ENCODE results near the gene ANKRD13C. TPM values are rescaled to one million over a fixed set of nuclear protein-coding genes. Genes with fewer than 3 reads are reported as not detected.
"Not testable (repeated sequence)": the region's sequence is repeated elsewhere in the genome, so short reads cannot be mapped to it uniquely, and the experiment has no call there.

The ANKRD13C gene
- total RNA-seq, 3 donors from 2014 or later: 20.8 to 29.9 (median 28.5) TPM

- Histone ChIP-seq H3K27ac (peak overlapping the region in 1 of 2 donors; percentile 14), H3K9me3 (no peaks in the 10 kb centered on the region), H3K4me1 (peaks cover 0 to 1% of the 10 kb centered on the region in 2 donors), H3K36me3 (no peaks in the 10 kb centered on the region), H3K4me3 (peak overlapping the region in 1 of 3 donors; percentile 90), H3K27me3 (no peaks in the 10 kb centered on the region)
- DNase-seq (ENCODE audit: low spot score in 2 of 2): no peak
- intact Hi-C loops (cut with DNase I; ENCODE audit: low total_unique reads): no loop called here
- TF ChIP-seq, protein P1, sequence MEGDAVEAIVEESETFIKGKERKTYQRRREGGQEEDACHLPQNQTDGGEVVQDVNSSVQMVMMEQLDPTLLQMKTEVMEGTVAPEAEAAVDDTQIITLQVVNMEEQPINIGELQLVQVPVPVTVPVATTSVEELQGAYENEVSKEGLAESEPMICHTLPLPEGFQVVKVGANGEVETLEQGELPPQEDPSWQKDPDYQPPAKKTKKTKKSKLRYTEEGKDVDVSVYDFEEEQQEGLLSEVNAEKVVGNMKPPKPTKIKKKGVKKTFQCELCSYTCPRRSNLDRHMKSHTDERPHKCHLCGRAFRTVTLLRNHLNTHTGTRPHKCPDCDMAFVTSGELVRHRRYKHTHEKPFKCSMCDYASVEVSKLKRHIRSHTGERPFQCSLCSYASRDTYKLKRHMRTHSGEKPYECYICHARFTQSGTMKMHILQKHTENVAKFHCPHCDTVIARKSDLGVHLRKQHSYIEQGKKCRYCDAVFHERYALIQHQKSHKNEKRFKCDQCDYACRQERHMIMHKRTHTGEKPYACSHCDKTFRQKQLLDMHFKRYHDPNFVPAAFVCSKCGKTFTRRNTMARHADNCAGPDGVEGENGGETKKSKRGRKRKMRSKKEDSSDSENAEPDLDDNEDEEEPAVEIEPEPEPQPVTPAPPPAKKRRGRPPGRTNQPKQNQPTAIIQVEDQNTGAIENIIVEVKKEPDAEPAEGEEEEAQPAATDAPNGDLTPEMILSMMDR (IDR thresholded peaks at IDR 0.05): no peak
- no peak for TF ChIP-seq POLR2AphosphoS5 (IDR thresholded peaks at IDR 0.05)
- TF ChIP-seq POLR2A (IDR thresholded peaks at IDR 0.05): no peak
Observed at GRCh38 chr1:70355920-70356319, 1.4 kb upstream of the ANKRD13C start.

GRCh38 chr1:70355111-70355407, 537 bp upstream of the ANKRD13C start:
- DNase-seq (ENCODE audit: low spot score in 2 of 2): no peak
- no peaks in the 10 kb centered on the region for H3K27me3 ChIP-seq
- TF ChIP-seq, protein P1 (IDR thresholded peaks at IDR 0.05): no peak
- TF ChIP-seq POLR2A (IDR thresholded peaks at IDR 0.05) (no peak), POLR2AphosphoS5 (IDR thresholded peaks at IDR 0.05) (no peak)
- H3K27ac ChIP-seq: peak overlapping the region; percentile 89 to 94
- no peaks in the 10 kb centered on the region for H3K9me3 ChIP-seq
- no peaks in the 10 kb centered on the region for H3K36me3 ChIP-seq
- peaks cover 0 to 4% of the 10 kb centered on the region in 2 donors for H3K4me1 ChIP-seq
- H3K4me3 ChIP-seq: peak overlapping the region; percentile 74 to 94 (median 90)
- intact Hi-C loops (cut with DNase I; ENCODE audit: low total_unique reads): no loop called here

DNA sequence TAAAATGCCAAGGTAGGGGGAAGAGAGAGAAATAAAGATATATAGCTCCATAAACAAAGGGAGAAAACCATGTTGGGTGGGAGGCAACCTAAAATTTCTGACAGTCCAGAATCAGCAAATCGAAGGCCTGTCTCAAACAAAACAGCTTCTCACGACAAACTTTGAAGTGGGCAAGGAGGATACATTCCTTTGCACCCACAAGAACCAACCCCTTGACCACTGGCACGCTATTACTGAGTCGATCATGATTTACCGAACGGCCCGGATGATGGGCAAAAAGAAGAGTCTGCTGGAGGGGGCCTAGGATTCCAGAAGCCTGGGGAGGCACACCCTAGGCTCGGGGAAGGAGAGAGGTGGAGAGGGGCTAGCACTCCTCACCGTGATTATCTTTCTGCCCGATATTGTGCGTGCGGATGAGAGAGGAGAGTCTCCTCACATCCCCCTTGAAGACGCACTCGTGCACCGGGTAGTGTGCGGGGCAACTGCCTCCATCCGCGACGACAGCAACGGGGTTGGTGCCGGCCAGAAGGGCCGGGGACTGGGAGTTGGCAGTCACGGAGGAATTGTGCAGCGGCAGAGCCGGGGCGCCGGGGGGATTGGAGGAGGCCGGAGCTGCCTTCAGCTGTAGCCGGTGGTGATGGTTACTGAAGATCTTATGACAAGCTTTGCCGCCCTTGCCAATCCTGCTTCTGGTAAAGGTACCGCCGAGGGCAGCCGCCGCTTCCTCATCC, 756 bp downstream of the ANKRD13C start:
- peak overlapping the region; percentile 74 to 94 (median 90) for H3K4me3 ChIP-seq
- intact Hi-C loops (cut with DNase I; ENCODE audit: low total_unique reads): no loop called here
- peaks cover 0 to 4% of the 10 kb centered on the region in 2 donors for H3K4me1 ChIP-seq
- H3K36me3 ChIP-seq: no peaks in the 10 kb centered on the region
- DNase-seq (ENCODE audit: low spot score in 2 of 2): no peak
- no peaks in the 10 kb centered on the region for H3K27me3 ChIP-seq
- H3K9me3 ChIP-seq: no peaks in the 10 kb centered on the region
- TF ChIP-seq POLR2A (IDR thresholded peaks at IDR 0.05): no peak
- no peak for TF ChIP-seq POLR2AphosphoS5 (IDR thresholded peaks at IDR 0.05)
- TF ChIP-seq, protein P1 (IDR thresholded peaks at IDR 0.05): no peak
- peak overlapping the region; percentile 89 to 94 for H3K27ac ChIP-seq

DNA sequence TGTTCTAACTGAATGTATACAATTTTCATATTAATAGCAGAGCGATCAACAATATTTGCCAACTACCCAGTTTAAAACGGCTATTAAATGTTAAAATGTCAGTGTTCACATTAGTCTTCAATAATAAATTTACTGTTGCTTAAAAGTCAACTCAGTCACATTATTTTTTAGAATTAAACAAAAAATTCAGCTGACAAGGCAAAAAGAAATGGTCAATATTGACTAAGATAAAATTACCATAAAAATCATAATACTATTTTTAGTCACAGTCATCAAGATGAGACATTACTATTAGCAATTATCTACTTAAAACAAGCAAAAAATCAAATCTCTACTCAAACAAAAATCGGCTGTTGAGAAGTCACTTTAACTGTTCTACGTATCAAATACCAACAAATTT, 1.5 kb downstream of the ANKRD13C start:
- DNase-seq (ENCODE audit: low spot score in 2 of 2): no peak
- Histone ChIP-seq H3K9me3 (no peaks in the 10 kb centered on the region), H3K4me3 (peak overlapping the region; percentile 74 to 94 (median 90)), H3K36me3 (no peaks in the 10 kb centered on the region), H3K27ac (peak overlapping the region in 1 of 2 donors; percentile 89), H3K27me3 (no peaks in the 10 kb centered on the region), H3K4me1 (peaks cover 0 to 4% of the 10 kb centered on the region in 2 donors)
- no peak for TF ChIP-seq POLR2A (IDR thresholded peaks at IDR 0.05)
- TF ChIP-seq, protein P1 (IDR thresholded peaks at IDR 0.05): no peak
- TF ChIP-seq POLR2AphosphoS5 (IDR thresholded peaks at IDR 0.05): no peak
- intact Hi-C loops (cut with DNase I; ENCODE audit: low total_unique reads): no loop called here

DNA sequence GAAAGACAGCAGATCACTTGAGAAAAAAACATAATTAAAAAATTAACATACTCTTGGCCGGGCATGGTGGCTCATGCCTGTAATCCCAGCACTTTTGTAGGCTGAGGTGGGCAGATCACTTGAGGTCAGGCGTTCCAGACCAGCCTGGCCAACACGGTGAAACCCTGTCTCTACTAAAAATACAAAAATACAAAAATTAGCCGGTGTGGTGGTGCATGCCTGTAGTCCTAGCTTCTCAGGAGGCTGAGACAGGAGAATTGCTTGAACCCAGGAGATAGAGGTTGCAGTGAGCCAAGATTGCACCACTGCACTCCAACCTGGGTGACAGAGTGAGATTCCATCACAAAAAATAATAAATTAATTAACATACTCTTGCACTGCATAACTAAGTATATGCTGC, 4.7 kb downstream of the ANKRD13C start:
- H3K4me3 ChIP-seq; intact Hi-C loops (cut with DNase I; ENCODE audit: low total_unique reads); DNase-seq (ENCODE audit: low spot score in 2 of 2); H3K4me1 ChIP-seq; H3K36me3 ChIP-seq; H3K9me3 ChIP-seq; H3K27ac ChIP-seq; H3K27me3 ChIP-seq: not testable (repeated sequence)
